Kidney glomerular epithelial cell (primary cell): Measurements from ENCODE around the gene WDFY3.

Experiments
- DNase-seq: peaks from one replicate; lab custom pipeline; 2025; lab: John Stamatoyannopoulos, UW

The WDFY3 gene

GRCh38 chr4:84912741-84913140 is 53.7 kb downstream of the WDFY3 start:
- DNase-seq, result no peak

GRCh38 chr4:84908876-84909275 is 57.6 kb downstream of the WDFY3 start:
- no peak for DNase-seq

- no peak for DNase-seq
These were observed 59.3 kb downstream of the WDFY3 start for GRCh38 chr4:84907145-84907544.

- no peak for DNase-seq
These were observed 60.8 kb downstream of the WDFY3 start for GRCh38 chr4:84905646-84906045.

GRCh38 chr4:84901740-84902281 is 64.7 kb downstream of the WDFY3 start:
- no peak for DNase-seq

- no peak for DNase-seq
These were observed 65.3 kb downstream of the WDFY3 start for GRCh38 chr4:84901173-84901572.

GRCh38 chr4:84899616-84900015 is 66.9 kb downstream of the WDFY3 start:
- DNase-seq, result no peak

- DNase-seq, result no peak
These were observed 69.0 kb downstream of the WDFY3 start for GRCh38 chr4:84897516-84897915.

GRCh38 chr4:84895283-84895682 is 71.2 kb downstream of the WDFY3 start:
- DNase-seq, result no peak

- DNase-seq, result no peak
These were observed 71.9 kb downstream of the WDFY3 start for GRCh38 chr4:84894621-84895020.

- DNase-seq, result no peak
These were observed 73.5 kb downstream of the WDFY3 start for GRCh38 chr4:84892950-84893349.

- DNase-seq, result no peak
These were observed 78.7 kb downstream of the WDFY3 start for GRCh38 chr4:84887824-84888223.

GRCh38 chr4:84879651-84880200 is 86.8 kb downstream of the WDFY3 start:
- DNase-seq, result no peak

GRCh38 chr4:84878546-84878945 is 87.9 kb downstream of the WDFY3 start:
- DNase-seq, result no peak

GRCh38 chr4:84878090-84878489 is 88.4 kb downstream of the WDFY3 start:
- peak; percentile 70 for DNase-seq

GRCh38 chr4:84877051-84877833 is 89.2 kb downstream of the WDFY3 start:
- no peak for DNase-seq

- DNase-seq, result no peak
These were observed 90.7 kb downstream of the WDFY3 start for GRCh38 chr4:84875636-84876371.

- no peak for DNase-seq
These were observed 91.9 kb downstream of the WDFY3 start for GRCh38 chr4:84874619-84875018.

- peak; percentile 64 for DNase-seq
These were observed 95.9 kb downstream of the WDFY3 start for GRCh38 chr4:84870398-84871163.

- DNase-seq, result no peak
These were observed 100.2 kb downstream of the WDFY3 start for GRCh38 chr4:84866295-84866694.

GRCh38 chr4:84865600-84865999 is 100.9 kb downstream of the WDFY3 start:
- no peak for DNase-seq

GRCh38 chr4:84862064-84862463 is 104.4 kb downstream of the WDFY3 start:
- DNase-seq, result no peak
